GM12878 (cell line): ENCODE results near the gene KLK6. TPM values are rescaled to one million over a fixed set of nuclear protein-coding genes. Genes with fewer than 3 reads are reported as not detected.

Experiments
- ATAC-seq: fragments of 200-7000 bp; cut with Tn5 transposase; 3 replicates; pipeline ENCODE4 v1.9.1; 2020; ENCODE audit warnings: mild to moderate bottlenecking, moderate library complexity
- BruUV-seq: library from RNA; stranded (reverse); fragments of 400-500 nt; replicated peaks from 2 replicates; lab custom pipeline; 2021; lab: Mats Ljungman, UMichigan
- CTCF ChIA-PET: fragments of 300-600 bp; sonication (Branson Sonifier 250); formaldehyde crosslinking; extraction: SDS; loops from one replicate; lab custom pipeline; 2021; ENCODE audit warnings: inconsistent platforms; lab: Yijun Ruan, JAX
- POLR2A ChIA-PET: fragments of 350-600 bp; formaldehyde crosslinking; extraction: SDS; loops from one replicate; lab custom pipeline; 2021; ENCODE audit warnings: inconsistent platforms; lab: Charles Lee
- RAD21 ChIA-PET: fragments of 300-600 bp; sonication (Branson Sonifier 250); formaldehyde crosslinking; loops from one replicate; lab custom pipeline; 2023; ENCODE audit warnings: antibody characterized with exemption; ENCODE audit not compliant: unreplicated experiment; lab: Charles Lee
- SMC1A ChIA-PET: fragments of 300-600 bp; sonication (Branson Sonifier 250); formaldehyde crosslinking; loops from one replicate; lab custom pipeline; 2023; ENCODE audit not compliant: unreplicated experiment, uncharacterized antibody; lab: Charles Lee
- DNase-seq: peaks from one replicate; pipeline ENCODE4 v3.0.0-alpha.2; 2011; ENCODE audit warnings: low read depth, low spot score
- FAIRE-seq: peaks from 3 replicates; lab custom pipeline; 2011; peaks lifted over from hg19 to GRCh38; lab: Jason Lieb, UNC
- H2AFZ ChIP-seq: 2 replicates; pipeline ENCODE4 v1.6.0; 2011; ENCODE audit warnings: low read depth, low read length, control low read depth; ENCODE audit not compliant: control insufficient read depth
- H3K27ac ChIP-seq: 2 replicates; pipeline ENCODE4 v1.5.1; 2011; ENCODE audit warnings: control low read depth; ENCODE audit not compliant: control insufficient read depth, insufficient read depth
- H3K27me3 ChIP-seq, 2 experiments: replicated peaks in 1 of 2; 2 replicates each; pipeline versions ENCODE4 v1.6.0 to v1.6.1; 2011; ENCODE audit warnings: low read length in 1 of 2; ENCODE audit not compliant: control insufficient read depth in 2 of 2, insufficient read depth in 2 of 2
- H3K36me3 ChIP-seq, 2 experiments: 2 replicates each; pipeline ENCODE4 v1.5.1; 2011; ENCODE audit warnings: low read length in 1 of 2; ENCODE audit not compliant: control insufficient read depth in 2 of 2, insufficient read depth in 2 of 2
- H3K4me1 ChIP-seq: 2 replicates; pipeline ENCODE4 v1.6.1; 2011; ENCODE audit warnings: mild to moderate bottlenecking, low read length, moderate library complexity, mixed read lengths; ENCODE audit not compliant: control insufficient read depth, insufficient read depth
- H3K4me2 ChIP-seq: 2 replicates; pipeline ENCODE4 v1.6.0; 2011; ENCODE audit warnings: control low read depth; ENCODE audit not compliant: control insufficient read depth, insufficient read depth
- H3K4me3 ChIP-seq: fragments of 200-600 bp; sonication (generic); 2 replicates; pipeline ENCODE4 v1.5.1; 2016
- H3K79me2 ChIP-seq: 2 replicates; pipeline ENCODE4 v1.6.0; 2011; ENCODE audit warnings: low read length; ENCODE audit not compliant: control insufficient read depth, insufficient read depth
- H3K9ac ChIP-seq: 2 replicates; pipeline ENCODE4 v1.8.0; 2011; ENCODE audit warnings: low read length, control low read depth, mixed read lengths; ENCODE audit not compliant: control insufficient read depth, insufficient read depth
- H3K9me3 ChIP-seq: replicated peaks from 3 replicates; pipeline ENCODE4 v1.5.1; 2011; ENCODE audit warnings: mild to moderate bottlenecking, low read length; ENCODE audit not compliant: control insufficient read depth, insufficient read depth
- H4K20me1 ChIP-seq: 2 replicates; pipeline ENCODE4 v1.6.0; 2011; ENCODE audit not compliant: control insufficient read depth, insufficient read depth
- ATF2 ChIP-seq: IDR thresholded peaks from 2 replicates; pipeline ENCODE4 v1.6.1; 2012; ENCODE audit warnings: low read length, inconsistent platforms
- ATF3 ChIP-seq: IDR thresholded peaks from 2 replicates; pipeline ENCODE4 v1.6.1; 2011; ENCODE audit warnings: low read depth, mild to moderate bottlenecking, low read length, moderate library complexity, borderline replicate concordance; ENCODE audit errors: extremely low read depth
- BMI1 ChIP-seq: fragments of 450-650 bp; IDR thresholded peaks from 2 replicates; pipeline ENCODE4 v1.6.1; 2016; ENCODE audit warnings: mild to moderate bottlenecking, moderate library complexity, borderline replicate concordance
- CTCF ChIP-seq, 3 experiments: IDR thresholded peaks in 2 of 3; conservative IDR thresholded peaks in 1 of 3; 2 replicates each; pipeline ENCODE4 v1.5.1; 2011; ENCODE audit warnings: low read depth in 3 of 3, low read length in 3 of 3, mild to moderate bottlenecking in 3 of 3, control low read depth in 2 of 3, moderate library complexity in 2 of 3, inconsistent platforms in 1 of 3, mixed read lengths in 1 of 3; ENCODE audit not compliant: control insufficient read depth in 2 of 3, insufficient read depth in 1 of 3; ENCODE audit errors: extremely low read depth in 1 of 3
- EZH2 ChIP-seq: IDR thresholded peaks from 2 replicates; pipeline ENCODE4 v1.6.1; 2012; ENCODE audit warnings: low read depth, mild to moderate bottlenecking, control low read depth, inconsistent platforms, low read length, borderline replicate concordance; ENCODE audit not compliant: control insufficient read depth
- FOXK2 ChIP-seq: fragments of 450-650 bp; IDR thresholded peaks from 2 replicates; pipeline ENCODE4 v1.6.1; 2017; ENCODE audit warnings: mild to moderate bottlenecking, moderate library complexity
- GABPA ChIP-seq: IDR thresholded peaks from 2 replicates; pipeline ENCODE4 v1.6.1; 2014; ENCODE audit warnings: antibody characterized with exemption, low read depth, mild to moderate bottlenecking, inconsistent platforms
- HDAC6 ChIP-seq: fragments of 200-600 bp; sonication (generic); IDR thresholded peaks from one replicate; pipeline ENCODE4 v1.8.0; 2017; ENCODE audit warnings: antibody characterized with exemption; ENCODE audit not compliant: unreplicated experiment
- HDGF ChIP-seq: fragments of 450-650 bp; IDR thresholded peaks from 2 replicates; pipeline ENCODE4 v1.6.1; 2016; ENCODE audit warnings: antibody characterized with exemption
- IKZF1 ChIP-seq: fragments of 450-650 bp; conservative IDR thresholded peaks from 2 replicates; pipeline ENCODE4 v1.6.1; 2017; ENCODE audit warnings: antibody characterized with exemption, mild to moderate bottlenecking
- IKZF2 ChIP-seq, 2 experiments: fragments of 450-650 bp; IDR thresholded peaks; 2 replicates each; pipeline ENCODE4 v1.6.1; 2017; ENCODE audit warnings: mild to moderate bottlenecking in 2 of 2, moderate library complexity in 2 of 2
- MXI1 ChIP-seq: fragments of 150-350 bp; IDR thresholded peaks from 2 replicates; pipeline ENCODE4 v1.6.1; 2011; ENCODE audit warnings: low read depth, mild to moderate bottlenecking, inconsistent platforms, low read length, improper control_type of control experiment
- REST ChIP-seq: IDR thresholded peaks from 2 replicates; pipeline ENCODE4 v1.6.1; 2012; ENCODE audit warnings: mild to moderate bottlenecking, low read depth, low read length
- RUNX3 ChIP-seq: IDR thresholded peaks from 2 replicates; pipeline ENCODE4 v1.6.1; 2012; ENCODE audit warnings: low read length, inconsistent platforms
- SPI1 ChIP-seq: IDR thresholded peaks from 2 replicates; pipeline ENCODE4 v1.6.1; 2011; ENCODE audit warnings: low read depth, mild to moderate bottlenecking, low read length, moderate library complexity, borderline replicate concordance; ENCODE audit not compliant: insufficient read depth
- STAT1 ChIP-seq: fragments of 450-650 bp; conservative IDR thresholded peaks from 2 replicates; pipeline ENCODE4 v1.6.1; 2014; ENCODE audit warnings: antibody characterized with exemption, mild to moderate bottlenecking
- TARDBP ChIP-seq: IDR thresholded peaks from 2 replicates; pipeline ENCODE4 v1.6.1; 2016; ENCODE audit warnings: borderline replicate concordance
- YY1 ChIP-seq: IDR thresholded peaks from 2 replicates; pipeline ENCODE4 v1.6.1; 2011; ENCODE audit warnings: low read depth, mild to moderate bottlenecking, low read length
- ZZZ3 ChIP-seq: IDR thresholded peaks from 2 replicates; pipeline ENCODE4 v1.6.1; 2011; ENCODE audit warnings: low read depth; ENCODE audit not compliant: control insufficient read depth, insufficient read length
- WGBS: methylation state at CpG from one replicate; pipeline ENCODE4 v1.1.6; 2016; ENCODE audit warnings: low lambda C conversion rate; ENCODE audit not compliant: insufficient replicate concordance, insufficient coverage; ENCODE audit errors: missing lambda C conversion rate; 5-methylcytosine and 5-hydroxymethylcytosine counted together
- in situ Hi-C: fragments of 300-500 bp; cut with MboI; formaldehyde crosslinking; loops from 9 replicates; pipeline ENCODE4 v1.14.3; 2018; ENCODE audit warnings: mixed read lengths
- intact Hi-C: fragments of 100-400 bp; cut with micrococcal nuclease; formaldehyde crosslinking; loops from one replicate; pipeline ENCODE4 v1.14.2; 2022; ENCODE audit not compliant: unreplicated experiment
- polyA plus RNA-seq, 11 experiments: library from polyadenylated mRNA; depleted of rRNA in 4 of 11; unstranded in 6 of 11; stranded (reverse) in 5 of 11; fragments of >200 nt; fragmentation: Nextera tagmentation in 4 of 11; fragmentation: Illumina TruSeq in 1 of 11; extraction: Ambion mirVana in 4 of 11; extraction: Trizol in 1 of 11; gene quantifications; 1 replicate in 1 of 11; 2 replicates in 10 of 11; pipeline versions ENCODE4 v1.2.1 to v1.2.3, GENCODE V29; 2011 to 2016; ENCODE audit warnings: inconsistent platforms in 2 of 11, missing spikeins in 2 of 11, low read depth in 1 of 11
- total RNA-seq, 4 experiments: library from RNA; depleted of rRNA in 3 of 4; stranded (reverse); fragments of >200 nt in 3 of 4; fragmentation: Illumina TruSeq in 1 of 4; extraction: Trizol in 1 of 4; gene quantifications; 2 replicates each; pipeline versions ENCODE4 v1.2.1 to v1.2.3, GENCODE V29; 2013 to 2021

Gene KLK6
- total and polyA plus RNA-seq, 10 of the 15 experiments (the other 5 are each of a cell fraction or from before 2014, with no cell fraction given), result not detected

- Histone ChIP-seq H4K20me1 (no peaks in the 10 kb centered on the region), H3K9ac (no peak overlapping the region), H2AFZ (no peak overlapping the region), H3K9me3 (no peaks in the 10 kb centered on the region), H3K36me3 (no peaks in the 10 kb centered on the region), H3K27ac (no peak overlapping the region), H3K79me2 (no peaks in the 10 kb centered on the region), H3K4me1 (no peaks in the 10 kb centered on the region), H3K27me3 (no peaks in the 10 kb centered on the region; a peak in 1 of 4 replicates), H3K4me2 (no peak overlapping the region), H3K4me3 (no peak overlapping the region)
- in situ Hi-C loops, result no loop called here
- FAIRE-seq (no peak), ATAC-seq (no peak), DNase-seq (no peak)
- ChIA-PET CTCF (no interaction called here), POLR2A (no interaction called here), SMC1A (no interaction called here), RAD21 (no interaction called here)
- 23% methylated on average over 5 of the region's 5 CpGs for WGBS
- intact Hi-C loops, result no loop called here
- BruUV-seq, result no TSS peak
- TF ChIP-seq ATF2, result no peak
- no peak for TF ChIP-seq RUNX3
- TF ChIP-seq CTCF (IDR thresholded peaks at IDR 0.05 in 2 of 3, conservative IDR thresholded peaks at IDR 0.05 in 1 of 3; ENCODE audit: control insufficient read depth in 2 of 3, extremely low read depth in 1 of 3, insufficient read depth in 1 of 3, low read depth in 3 of 3, low read length in 3 of 3), result no peak
- no peak for TF ChIP-seq TARDBP
- TF ChIP-seq GABPA, result no peak
- no peak for TF ChIP-seq ATF3
- no peak for TF ChIP-seq SPI1
- TF ChIP-seq EZH2, result no peak
- no peak for TF ChIP-seq HDGF
- TF ChIP-seq STAT1, result no peak
- no peak for TF ChIP-seq HDAC6
- no peak for TF ChIP-seq REST
- TF ChIP-seq ZZZ3, result no peak
- TF ChIP-seq YY1, result no peak
- no peak for TF ChIP-seq BMI1
- TF ChIP-seq IKZF2 (IDR thresholded peaks at IDR 0.05), result no peak
- TF ChIP-seq MXI1, result no peak
- TF ChIP-seq IKZF1, result no peak
- TF ChIP-seq FOXK2, result no peak
Observed at GRCh38 chr19:50978772-50979390, 9.5 kb upstream of the KLK6 start.
